HL-60/S4 treated with retinoic acid at 250 ng/mL for 4 days and 3 days (cell line): Measurements from ENCODE around the gene ADGRG3.

Experiments used
- in situ Hi-C: fragments of 300-500 bp; cut with MboI; formaldehyde crosslinking; loops from 2 replicates; pipeline ENCODE4 v1.7.0; 2022; ENCODE audit warnings: low sequenced_read_pairs

The ADGRG3 gene

GRCh38 chr16:57630931-57631845, 36.9 kb upstream of the ADGRG3 start:
- in situ Hi-C loops = no loop called here

- in situ Hi-C loops = no loop called here
These were observed 35.5 kb upstream of the ADGRG3 start for GRCh38 chr16:57632568-57632967.

- in situ Hi-C loops = no loop called here
These were observed 34.6 kb upstream of the ADGRG3 start for GRCh38 chr16:57633383-57634064.

- in situ Hi-C loops = no loop called here
These were observed 33.9 kb upstream of the ADGRG3 start for GRCh38 chr16:57634171-57634570.

- in situ Hi-C loops = no loop called here
These were observed 32.6 kb upstream of the ADGRG3 start for GRCh38 chr16:57635266-57636097.

- in situ Hi-C loops = no loop called here
These were observed 31.9 kb upstream of the ADGRG3 start for GRCh38 chr16:57636184-57636583.

DNA sequence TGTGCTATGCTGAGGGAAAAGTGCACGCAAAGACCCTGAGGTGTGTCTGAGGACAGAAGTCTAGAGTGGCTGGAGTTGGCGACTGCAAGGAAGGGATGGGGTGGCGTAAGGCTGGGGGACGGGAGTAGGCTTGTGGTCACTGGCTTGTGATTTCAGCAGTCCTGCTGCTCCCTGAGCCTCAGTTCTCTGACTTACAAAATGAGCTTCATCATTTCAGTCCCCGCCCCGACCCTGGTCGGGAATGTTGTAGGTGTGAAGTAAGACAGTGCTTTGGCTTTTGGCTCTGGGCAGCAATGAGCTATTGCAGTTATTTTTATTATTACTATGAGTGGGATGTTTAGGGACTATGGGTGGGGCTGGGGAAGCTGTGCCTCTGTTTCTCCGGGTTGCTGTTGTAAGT, 31.1 kb upstream of the ADGRG3 start:
- in situ Hi-C loops = no loop called here

- in situ Hi-C loops = no loop called here
These were observed 30.7 kb upstream of the ADGRG3 start for GRCh38 chr16:57637424-57637823.

- in situ Hi-C loops = no loop called here
These were observed 30.1 kb upstream of the ADGRG3 start for GRCh38 chr16:57637965-57638364.

DNA sequence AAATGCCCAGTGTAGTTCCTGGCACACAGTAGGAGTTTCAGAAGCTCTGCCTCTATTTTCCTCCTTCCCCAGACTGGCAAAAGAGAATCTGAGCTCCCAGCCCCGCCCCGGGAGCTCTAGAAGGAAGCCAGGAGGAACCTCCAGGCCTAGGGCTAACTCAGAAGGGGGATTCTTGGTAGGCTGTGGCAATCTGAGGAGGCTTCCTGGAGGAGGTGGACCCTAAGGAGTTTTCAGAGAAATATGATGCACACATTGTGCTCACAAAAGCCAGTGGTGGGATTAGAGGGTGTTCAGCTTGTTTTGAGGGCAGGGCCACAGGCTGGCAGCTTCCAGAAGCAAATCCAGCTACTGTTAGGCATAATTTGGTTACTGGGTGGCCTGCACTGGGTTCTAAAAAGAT, 29.7 kb upstream of the ADGRG3 start:
- in situ Hi-C loops = no loop called here

GRCh38 chr16:57639172-57639887, 28.8 kb upstream of the ADGRG3 start:
- in situ Hi-C loops = no loop called here

- in situ Hi-C loops = no loop called here
These were observed 27.9 kb upstream of the ADGRG3 start for GRCh38 chr16:57640185-57640584.

GRCh38 chr16:57640612-57641011, 27.5 kb upstream of the ADGRG3 start:
- in situ Hi-C loops = no loop called here

DNA sequence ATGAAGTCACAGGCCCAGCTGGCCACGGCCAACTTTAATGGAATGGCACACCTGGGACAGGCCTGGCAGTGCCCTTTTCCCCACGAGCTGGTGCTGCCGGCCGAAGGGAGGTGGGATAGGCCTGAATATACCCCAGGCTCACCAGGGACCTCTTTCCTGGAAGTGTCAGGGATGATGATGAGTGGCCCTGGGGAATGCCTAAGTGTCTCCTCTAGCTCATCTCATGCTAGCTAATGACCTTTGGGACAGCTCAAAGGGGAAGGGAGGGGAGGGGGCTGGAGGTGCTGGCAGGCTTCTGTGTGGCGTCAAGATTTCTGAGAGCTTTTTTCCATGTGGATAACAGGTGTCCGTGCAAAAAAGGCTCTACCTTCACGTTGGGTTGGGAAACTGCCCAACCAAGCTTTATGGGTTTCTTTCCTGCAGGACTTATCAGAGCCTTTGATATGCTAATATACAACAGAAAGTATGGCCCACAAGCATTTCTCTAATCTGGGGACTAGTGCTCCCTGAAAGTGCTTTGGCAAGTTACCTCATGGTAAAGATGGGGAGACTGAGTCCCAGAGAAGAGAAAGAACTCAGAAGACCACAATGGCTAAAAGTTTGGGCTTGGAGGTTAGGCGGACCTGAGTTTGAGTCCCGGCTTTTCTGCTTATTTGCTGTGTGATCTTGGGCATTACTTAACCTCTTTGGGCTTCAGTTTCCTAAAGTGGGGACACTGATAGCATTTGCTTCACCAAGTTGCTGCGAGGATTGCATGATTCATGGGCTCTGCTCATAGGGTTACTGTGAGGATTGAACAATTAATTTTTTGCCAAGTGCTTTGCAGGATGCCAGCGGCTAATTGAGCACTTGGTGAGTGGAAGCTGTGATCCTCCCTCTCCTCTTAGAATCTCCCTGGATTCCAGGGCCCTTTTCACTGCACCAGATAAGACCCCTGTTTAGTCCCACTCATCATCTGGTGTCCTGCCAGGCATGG, 25.7 kb upstream of the ADGRG3 start:
- in situ Hi-C loops = no loop called here

- in situ Hi-C loops = no loop called here
These were observed 24.8 kb upstream of the ADGRG3 start for GRCh38 chr16:57643147-57643874.

GRCh38 chr16:57643910-57644309, 24.2 kb upstream of the ADGRG3 start:
- in situ Hi-C loops = no loop called here

- in situ Hi-C loops = no loop called here
These were observed 23.6 kb upstream of the ADGRG3 start for GRCh38 chr16:57644383-57645014.

GRCh38 chr16:57645169-57645568, 22.9 kb upstream of the ADGRG3 start:
- in situ Hi-C loops = no loop called here
